GM23338 (cell line): ENCODE data around the gene GATAD2A. TPM values are rescaled to one million over a fixed set of nuclear protein-coding genes. Genes with fewer than 3 reads are reported as not detected.

Experiments used
- ATAC-seq: fragments of 200-7000 bp; cut with Tn5 transposase; 3 replicates; pipeline ENCODE4 v1.9.1; 2020
- DNase-seq: peaks from one replicate; pipeline ENCODE4 v3.0.0-alpha.2; 2015; ENCODE audit warnings: low spot score
- H2AFZ ChIP-seq: fragments of 200-600 bp; sonication (generic); 2 replicates; pipeline ENCODE4 v1.8.0; 2016; ENCODE audit warnings: antibody characterized with exemption, mild to moderate bottlenecking, moderate library complexity
- H3F3A ChIP-seq: fragments of 200-600 bp; sonication (generic); replicated peaks from 2 replicates; pipeline ENCODE4 v1.8.0; 2017; ENCODE audit warnings: antibody characterized with exemption, mixed run types, low read depth
- H3K27ac ChIP-seq: fragments of 200-600 bp; sonication (generic); 2 replicates; pipeline ENCODE4 v1.6.1; 2016; ENCODE audit warnings: low read depth
- H3K27me3 ChIP-seq: fragments of 200-600 bp; sonication (generic); 2 replicates; pipeline ENCODE4 v1.8.0; 2016; ENCODE audit warnings: mild to moderate bottlenecking, mixed run types, moderate library complexity; ENCODE audit not compliant: insufficient read depth
- H3K36me3 ChIP-seq: fragments of 200-600 bp; sonication (generic); 2 replicates; pipeline ENCODE4 v1.8.0; 2016; ENCODE audit warnings: mild to moderate bottlenecking; ENCODE audit not compliant: insufficient read depth
- H3K4me1 ChIP-seq: fragments of 200-600 bp; sonication (generic); 2 replicates; pipeline ENCODE4 v1.8.0; 2016; ENCODE audit warnings: mild to moderate bottlenecking, moderate library complexity; ENCODE audit not compliant: insufficient read depth
- H3K4me2 ChIP-seq: fragments of 200-600 bp; sonication (generic); 2 replicates; pipeline ENCODE4 v1.7.1; 2017; ENCODE audit warnings: mixed run types
- H3K4me3 ChIP-seq: fragments of 200-600 bp; sonication (generic); 2 replicates; pipeline ENCODE4 v1.6.1; 2016; ENCODE audit warnings: mixed run types
- H3K79me2 ChIP-seq: fragments of 200-600 bp; sonication (generic); replicated peaks from 2 replicates; pipeline ENCODE4 v1.8.0; 2017; ENCODE audit warnings: mild to moderate bottlenecking; ENCODE audit not compliant: insufficient read depth
- H3K9me2 ChIP-seq: fragments of 200-600 bp; sonication (generic); 2 replicates; pipeline ENCODE4 v1.8.0; 2017; ENCODE audit not compliant: insufficient read depth
- H4K20me1 ChIP-seq: fragments of 200-600 bp; sonication (generic); replicated peaks from 2 replicates; pipeline ENCODE4 v1.8.0; 2017; ENCODE audit warnings: mild to moderate bottlenecking; ENCODE audit not compliant: insufficient read depth
- H3K27ac Mint-ChIP-seq: 2 replicates; pipeline ENCODE4 v1.8.0; 2020; ENCODE audit warnings: inconsistent platforms, mild to moderate bottlenecking, moderate library complexity, mixed read lengths
- H3K27me3 Mint-ChIP-seq: 3 replicates; pipeline ENCODE4 v1.8.0; 2022; ENCODE audit warnings: low read depth, mild to moderate bottlenecking, moderate library complexity, mixed read lengths, inconsistent platforms; ENCODE audit not compliant: insufficient read depth, poor library complexity
- H3K36me3 Mint-ChIP-seq: 3 replicates; pipeline ENCODE4 v1.8.0; 2021; ENCODE audit warnings: low read depth, mild to moderate bottlenecking, inconsistent platforms, moderate library complexity, mixed read lengths
- H3K4me1 Mint-ChIP-seq: 3 replicates; pipeline ENCODE4 v1.8.0; 2020; ENCODE audit warnings: mild to moderate bottlenecking, inconsistent platforms, mixed read lengths
- H3K4me3 Mint-ChIP-seq: 3 replicates; pipeline ENCODE4 v1.8.0; 2021; ENCODE audit warnings: moderate library complexity, mild to moderate bottlenecking, inconsistent platforms, mixed read lengths
- H3K9me3 Mint-ChIP-seq: 3 replicates; pipeline ENCODE4 v1.8.0; 2020; ENCODE audit warnings: moderate library complexity, mild to moderate bottlenecking, inconsistent platforms, mixed read lengths
- CREB1 ChIP-seq: fragments of 250-450 bp; sonication (Bioruptor Pico); IDR thresholded peaks from 2 replicates; pipeline ENCODE4 v1.5.0; 2020; ENCODE audit warnings: low read depth, mild to moderate bottlenecking, moderate library complexity
- CTCF ChIP-seq, 2 experiments: fragments of 200-600 bp in 1 of 2; sonication (generic) in 1 of 2; conservative IDR thresholded peaks; 2 replicates each; pipeline versions ENCODE4 v1.5.1 to v1.6.1; 2016 to 2017; ENCODE audit warnings: antibody characterized with exemption in 2 of 2, low read depth in 2 of 2, mild to moderate bottlenecking in 2 of 2, moderate library complexity in 1 of 2
- EZH2 ChIP-seq: fragments of 200-600 bp; sonication (generic); IDR thresholded peaks from one replicate; pipeline ENCODE4 v1.8.0; 2017; ENCODE audit warnings: antibody characterized with exemption, mild to moderate bottlenecking, low read depth; ENCODE audit not compliant: unreplicated experiment
- EZH2phosphoT487 ChIP-seq: fragments of 200-600 bp; sonication (generic); IDR thresholded peaks from one replicate; pipeline ENCODE4 v1.8.1; 2018; ENCODE audit warnings: antibody characterized with exemption; ENCODE audit not compliant: unreplicated experiment
- JUNB ChIP-seq: IDR thresholded peaks from one replicate; pipeline ENCODE4 v1.6.1; 2016; ENCODE audit warnings: antibody characterized with exemption; ENCODE audit not compliant: unreplicated experiment
- POLR2AphosphoS5 ChIP-seq: IDR thresholded peaks from 2 replicates; pipeline ENCODE4 v1.6.1; 2016; ENCODE audit warnings: antibody characterized with exemption, low read depth
- REST ChIP-seq: IDR thresholded peaks from one replicate; pipeline ENCODE4 v1.6.1; 2018; ENCODE audit warnings: antibody characterized with exemption; ENCODE audit not compliant: unreplicated experiment
- STAT1 ChIP-seq: IDR thresholded peaks from one replicate; pipeline ENCODE4 v1.6.1; 2016; ENCODE audit warnings: antibody characterized with exemption; ENCODE audit not compliant: unreplicated experiment
- ZNF114 ChIP-seq: fragments of 250-450 bp; sonication (Bioruptor Pico); IDR thresholded peaks from 2 replicates; pipeline ENCODE4 v1.5.0; 2020; ENCODE audit warnings: mild to moderate bottlenecking, moderate library complexity
- ZNF331 ChIP-seq: fragments of 250-450 bp; sonication (Bioruptor Pico); IDR thresholded peaks from 2 replicates; pipeline ENCODE4 v1.5.0; 2020; ENCODE audit warnings: low read depth, mild to moderate bottlenecking, moderate library complexity
- ZNF462 ChIP-seq: fragments of 250-450 bp; sonication (Bioruptor Pico); IDR thresholded peaks from 2 replicates; pipeline ENCODE4 v1.5.0; 2020; ENCODE audit warnings: mild to moderate bottlenecking, moderate library complexity
- polyA plus RNA-seq: library from polyadenylated mRNA; unstranded; fragments of >200 nt; fragmentation: Nextera tagmentation; extraction: Ambion mirVana; gene quantifications from 2 replicates; pipeline ENCODE4 v1.2.1, GENCODE V29; 2016
- total RNA-seq: library from RNA; depleted of rRNA; stranded (reverse); fragments of >200 nt; shearing (Covaris generic); gene quantifications from 2 replicates; pipeline ENCODE4 v1.2.3, GENCODE V29; 2014

GATAD2A gene
- total and polyA plus RNA-seq, 2 experiments from 2014 or later, result 40.0 to 151 TPM

- no peak for TF ChIP-seq CTCF (conservative IDR thresholded peaks at IDR 0.05; ENCODE audit: low read depth in 2 of 2)
- no peak for TF ChIP-seq EZH2phosphoT487
- TF ChIP-seq EZH2, result no peak
- TF ChIP-seq JUNB, result no peak
- no peak for TF ChIP-seq REST
- TF ChIP-seq POLR2AphosphoS5, result no peak
These were observed 122.5 kb downstream of the GATAD2A start (continued) for GRCh38 chr19:19527674-19528625.

- DNase-seq, result peak; percentile 86
- no peak within 1 kb of the TSS for H2AFZ ChIP-seq
- H3K27ac Mint-ChIP-seq, result peak within 1 kb of the TSS; percentile 48; the same call in 1 of the 2 replicates
- peak within 1 kb of the TSS; percentile 73 for H3K4me2 ChIP-seq
- H3K9me2 ChIP-seq, result no peaks in the 10 kb centered on the region
- H3K4me3 ChIP-seq, result peak within 1 kb of the TSS; percentile 45; the same call in 1 of the 2 replicates
- H3K4me3 Mint-ChIP-seq, result peak within 1 kb of the TSS; percentile 51
- peaks cover 41% of the 10 kb centered on the region for H3K4me1 Mint-ChIP-seq
- H4K20me1 ChIP-seq, result peaks cover 14% of the 10 kb centered on the region
- no peaks in the 10 kb centered on the region for H3K27me3 ChIP-seq
- H3K36me3 Mint-ChIP-seq, result peaks cover 34% of the 10 kb centered on the region
- peaks cover 6% of the 10 kb centered on the region; the same call in 1 of the 2 replicates for H3K4me1 ChIP-seq
- peaks cover 31% of the 10 kb centered on the region for H3F3A ChIP-seq
- ATAC-seq, result peak; percentile 40
- H3K36me3 ChIP-seq, result no peaks in the 10 kb centered on the region
- no peaks in the 10 kb centered on the region for H3K9me3 Mint-ChIP-seq
- 0 out of 2 replicates have a peak within 1 kb of the TSS, but pooled peaks have one; percentile 50 for H3K27ac ChIP-seq
- peaks cover 10% of the 10 kb centered on the region for H3K27me3 Mint-ChIP-seq
- H3K79me2 ChIP-seq, result peaks cover 15% of the 10 kb centered on the region
- TF ChIP-seq ZNF462 (CRISPR knock-in tag) (no peak), STAT1 (no peak), ZNF114 (CRISPR knock-in tag) (no peak), POLR2AphosphoS5 (peak; percentile 61), ZNF331 (no peak), EZH2phosphoT487 (no peak), CREB1 (no peak)
These were observed 123.4 kb downstream of the GATAD2A start, which contains the start of gene YJEFN3 for GRCh38 chr19:19528721-19529490. Gene YJEFN3 (plus strand): TSS chr19:19528911. CDS start chr19:19528933, 22 bp downstream.
